K562 (cell line): Measurements from ENCODE around the gene MAU2. TPM values are rescaled to one million over a fixed set of nuclear protein-coding genes. Genes with fewer than 3 reads are reported as not detected.

Experiments used
- EZH2 ChIP-seq: IDR thresholded peaks from 2 replicates; pipeline ENCODE4 v1.6.1; 2012; ENCODE audit warnings: low read depth, mild to moderate bottlenecking, inconsistent platforms, low read length, borderline replicate concordance
- GABPB2 ChIP-seq: fragments of 250-450 bp; sonication (Bioruptor Pico); conservative IDR thresholded peaks from 2 replicates; pipeline ENCODE4 v1.5.1; 2021; ENCODE audit warnings: mild to moderate bottlenecking
- HNRNPK ChIP-seq: fragments of 200-400 bp; formaldehyde crosslinking; IDR thresholded peaks from one replicate; pipeline ENCODE4 v1.6.1; 2018; ENCODE audit warnings: mild to moderate bottlenecking, low read depth, low read length; ENCODE audit not compliant: poor library complexity, severe bottlenecking
- MAFG ChIP-seq: fragments of 450-650 bp; conservative IDR thresholded peaks from 2 replicates; pipeline ENCODE4 v1.6.1; 2016; ENCODE audit warnings: missing genetic modification characterization, missing compliant biosample characterization
- PHF21A ChIP-seq: fragments of 450-650 bp; IDR thresholded peaks from 2 replicates; pipeline ENCODE4 v1.6.1; 2017; ENCODE audit warnings: low read depth, borderline replicate concordance
- PML ChIP-seq: IDR thresholded peaks from 2 replicates; pipeline ENCODE4 v1.6.1; 2012; ENCODE audit warnings: low read length, inconsistent platforms
- RBBP5 ChIP-seq: fragments of 200-600 bp; sonication (generic); IDR thresholded peaks from 2 replicates; pipeline ENCODE4 v1.6.1; 2012; ENCODE audit warnings: borderline replicate concordance, mild to moderate bottlenecking, low read length, control low read depth, inconsistent platforms; ENCODE audit not compliant: insufficient read depth, poor library complexity, severe bottlenecking
- RUNX1 ChIP-seq: sonication (generic); IDR thresholded peaks from 2 replicates; pipeline ENCODE4 v1.6.1; 2016; ENCODE audit warnings: antibody characterized with exemption, low read depth
- SAFB ChIP-seq: fragments of 200-400 bp; formaldehyde crosslinking; IDR thresholded peaks from 2 replicates; pipeline ENCODE4 v1.6.1; 2017; ENCODE audit warnings: low read depth, low read length, borderline replicate concordance
- SRSF1 ChIP-seq: fragments of 200-400 bp; formaldehyde crosslinking; IDR thresholded peaks from 2 replicates; pipeline ENCODE4 v1.6.1; 2017; ENCODE audit warnings: mild to moderate bottlenecking, low read depth, low read length, moderate library complexity
- TEAD4 ChIP-seq, 2 experiments: sonication (generic) in 1 of 2; formaldehyde crosslinking in 1 of 2; IDR thresholded peaks; 2 replicates each; pipeline versions ENCODE4 v1.6.1 to v1.8.0; 2012 to 2022; ENCODE audit warnings: borderline replicate concordance in 1 of 2, inconsistent platforms in 1 of 2, low read length in 1 of 2, mild to moderate bottlenecking in 1 of 2, missing genetic modification reagents in 1 of 2
- TRIM28 ChIP-seq: fragments of 450-650 bp; IDR thresholded peaks from 2 replicates; pipeline ENCODE4 v1.6.1; 2017
- ZBTB17 ChIP-seq: fragments of 450-650 bp; formaldehyde crosslinking; IDR thresholded peaks from 2 replicates; pipeline ENCODE4 v1.4.0; 2020; ENCODE audit warnings: mild to moderate bottlenecking
- polyA plus RNA-seq, 8 experiments: library from polyadenylated mRNA; depleted of rRNA in 4 of 8; stranded (reverse) in 5 of 8; unstranded in 3 of 8; fragments of >200 nt; fragmentation: Nextera tagmentation in 2 of 8; fragmentation: Illumina TruSeq in 1 of 8; extraction: Ambion mirVana in 2 of 8; extraction: Trizol in 1 of 8; gene quantifications; 2 replicates each; pipeline versions ENCODE4 v1.2.1 to v1.2.3, GENCODE V29; 2011 to 2014; ENCODE audit warnings: inconsistent platforms in 1 of 8, missing spikeins in 1 of 8
- total RNA-seq, 7 experiments: library from RNA; depleted of rRNA in 6 of 7; stranded (reverse); fragments of >200 nt in 6 of 7; fragmentation: Illumina TruSeq in 2 of 7; extraction: Trizol in 2 of 7; gene quantifications; 2 replicates each; pipeline versions ENCODE4 v1.2.1 to v1.2.3, GENCODE V29; 2011 to 2021; ENCODE audit warnings: low replicate concordance in 1 of 7
- TF ChIP-seq, protein P1 (sequence below), 2 experiments: fragments of 450-650 bp; formaldehyde crosslinking in 1 of 2; IDR thresholded peaks; 2 replicates each; pipeline versions ENCODE4 v1.4.0 to v1.6.1; 2014 to 2020; ENCODE audit warnings: mild to moderate bottlenecking in 2 of 2, borderline replicate concordance in 1 of 2, low read depth in 1 of 2
- TF ChIP-seq, protein P2 (sequence below): IDR thresholded peaks from 2 replicates; pipeline ENCODE4 v1.6.1; 2012; ENCODE audit warnings: low read depth, low read length, improper control_type of control experiment, borderline replicate concordance

The MAU2 gene
- total and polyA plus RNA-seq, 9 of the 15 experiments (the other 6 are each of a cell fraction or from before 2014, with no cell fraction given) = 1.2 to 48.1 (median 19.4) TPM

DNA sequence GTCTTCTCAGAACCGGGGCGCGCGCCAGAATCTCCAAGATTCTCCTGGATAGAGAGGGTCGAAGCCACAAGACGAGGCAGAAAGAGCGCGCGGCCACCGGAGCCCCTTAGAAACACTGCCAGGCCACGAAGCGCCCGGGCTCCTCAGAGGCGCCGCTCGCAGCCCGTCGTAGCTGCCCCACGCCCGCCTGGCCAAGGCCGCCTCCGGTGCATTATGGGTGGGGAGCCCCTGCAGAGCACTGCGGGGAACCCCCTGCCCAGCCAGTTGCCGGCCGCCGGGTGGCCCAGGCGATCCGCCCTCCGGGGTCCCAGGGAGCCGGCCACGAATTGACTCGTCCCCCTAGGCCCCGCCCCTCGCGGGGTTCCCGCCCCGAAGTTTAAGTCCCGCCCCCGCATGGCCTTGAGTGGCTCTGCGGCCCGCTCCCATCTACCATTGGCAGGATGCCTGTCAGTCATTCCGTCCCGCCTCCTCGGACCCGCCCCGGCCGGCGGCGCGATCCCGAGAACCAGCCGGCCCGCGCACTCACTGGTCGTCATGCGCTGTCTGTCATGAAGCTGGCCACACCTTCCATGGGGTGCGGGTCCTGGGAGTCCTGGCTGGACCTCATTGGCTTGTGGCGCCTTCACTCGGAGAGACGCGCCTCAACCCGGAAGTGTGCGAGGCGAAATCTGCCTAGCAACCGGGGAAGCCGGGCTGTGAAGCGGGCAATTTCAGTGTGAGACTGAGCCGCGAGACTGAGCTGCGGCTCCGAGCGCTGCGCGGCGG, 64.7 kb downstream of the MAU2 start (continued):
- TF ChIP-seq, protein P1, sequence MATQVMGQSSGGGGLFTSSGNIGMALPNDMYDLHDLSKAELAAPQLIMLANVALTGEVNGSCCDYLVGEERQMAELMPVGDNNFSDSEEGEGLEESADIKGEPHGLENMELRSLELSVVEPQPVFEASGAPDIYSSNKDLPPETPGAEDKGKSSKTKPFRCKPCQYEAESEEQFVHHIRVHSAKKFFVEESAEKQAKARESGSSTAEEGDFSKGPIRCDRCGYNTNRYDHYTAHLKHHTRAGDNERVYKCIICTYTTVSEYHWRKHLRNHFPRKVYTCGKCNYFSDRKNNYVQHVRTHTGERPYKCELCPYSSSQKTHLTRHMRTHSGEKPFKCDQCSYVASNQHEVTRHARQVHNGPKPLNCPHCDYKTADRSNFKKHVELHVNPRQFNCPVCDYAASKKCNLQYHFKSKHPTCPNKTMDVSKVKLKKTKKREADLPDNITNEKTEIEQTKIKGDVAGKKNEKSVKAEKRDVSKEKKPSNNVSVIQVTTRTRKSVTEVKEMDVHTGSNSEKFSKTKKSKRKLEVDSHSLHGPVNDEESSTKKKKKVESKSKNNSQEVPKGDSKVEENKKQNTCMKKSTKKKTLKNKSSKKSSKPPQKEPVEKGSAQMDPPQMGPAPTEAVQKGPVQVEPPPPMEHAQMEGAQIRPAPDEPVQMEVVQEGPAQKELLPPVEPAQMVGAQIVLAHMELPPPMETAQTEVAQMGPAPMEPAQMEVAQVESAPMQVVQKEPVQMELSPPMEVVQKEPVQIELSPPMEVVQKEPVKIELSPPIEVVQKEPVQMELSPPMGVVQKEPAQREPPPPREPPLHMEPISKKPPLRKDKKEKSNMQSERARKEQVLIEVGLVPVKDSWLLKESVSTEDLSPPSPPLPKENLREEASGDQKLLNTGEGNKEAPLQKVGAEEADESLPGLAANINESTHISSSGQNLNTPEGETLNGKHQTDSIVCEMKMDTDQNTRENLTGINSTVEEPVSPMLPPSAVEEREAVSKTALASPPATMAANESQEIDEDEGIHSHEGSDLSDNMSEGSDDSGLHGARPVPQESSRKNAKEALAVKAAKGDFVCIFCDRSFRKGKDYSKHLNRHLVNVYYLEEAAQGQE (IDR thresholded peaks at IDR 0.05; ENCODE audit: borderline replicate concordance) = peak; percentile 41
- TF ChIP-seq, protein P1 (CRISPR knock-in tag; IDR thresholded peaks at IDR 0.05; ENCODE audit: low read depth) = 0 out of 2 replicates have a peak, but pooled peaks have one; percentile 36
- TF ChIP-seq HNRNPK = peak; percentile 45
- TF ChIP-seq RBBP5 = peak; percentile 95
- TF ChIP-seq, protein P2, sequence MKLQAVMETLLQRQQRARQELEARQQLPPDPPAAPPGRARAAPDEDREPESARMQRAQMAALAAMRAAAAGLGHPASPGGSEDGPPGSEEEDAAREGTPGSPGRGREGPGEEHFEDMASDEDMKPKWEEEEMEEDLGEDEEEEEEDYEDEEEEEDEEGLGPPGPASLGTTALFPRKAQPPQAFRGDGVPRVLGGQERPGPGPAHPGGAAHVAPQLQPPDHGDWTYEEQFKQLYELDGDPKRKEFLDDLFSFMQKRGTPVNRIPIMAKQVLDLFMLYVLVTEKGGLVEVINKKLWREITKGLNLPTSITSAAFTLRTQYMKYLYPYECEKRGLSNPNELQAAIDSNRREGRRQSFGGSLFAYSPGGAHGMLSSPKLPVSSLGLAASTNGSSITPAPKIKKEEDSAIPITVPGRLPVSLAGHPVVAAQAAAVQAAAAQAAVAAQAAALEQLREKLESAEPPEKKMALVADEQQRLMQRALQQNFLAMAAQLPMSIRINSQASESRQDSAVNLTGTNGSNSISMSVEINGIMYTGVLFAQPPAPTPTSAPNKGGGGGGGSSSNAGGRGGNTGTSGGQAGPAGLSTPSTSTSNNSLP = peak; percentile 79; the same call in 1 of the 2 replicates
- TF ChIP-seq SRSF1 = no peak
- no peak for TF ChIP-seq RUNX1
- peak; percentile 35; the same call in 1 of the 2 replicates for TF ChIP-seq PHF21A
- 0 out of 2 replicates have a peak, but pooled peaks have one; percentile 63 for TF ChIP-seq ZBTB17 (CRISPR knock-in tag)
- no peak for TF ChIP-seq MAFG (tag)
- no peak; the same call in 1 of the 2 replicates for TF ChIP-seq PML
- TF ChIP-seq SAFB = 0 out of 2 replicates have a peak, but pooled peaks have one; percentile 37
- no peak for TF ChIP-seq TRIM28
- TF ChIP-seq EZH2 = no peak
- no peak for TF ChIP-seq GABPB2 (CRISPR knock-in tag)
- TF ChIP-seq TEAD4 (IDR thresholded peaks at IDR 0.05; ENCODE audit: low read length) = no peak
- no peak for TF ChIP-seq TEAD4 (CRISPR knock-in tag; IDR thresholded peaks at IDR 0.05; ENCODE audit: borderline replicate concordance)
